ENCODE measurements around the gene ENO2.
A peak's percentile ranks its signal among the peaks of the same experiment; 100 is the strongest.

The ENO2 gene

DNA sequence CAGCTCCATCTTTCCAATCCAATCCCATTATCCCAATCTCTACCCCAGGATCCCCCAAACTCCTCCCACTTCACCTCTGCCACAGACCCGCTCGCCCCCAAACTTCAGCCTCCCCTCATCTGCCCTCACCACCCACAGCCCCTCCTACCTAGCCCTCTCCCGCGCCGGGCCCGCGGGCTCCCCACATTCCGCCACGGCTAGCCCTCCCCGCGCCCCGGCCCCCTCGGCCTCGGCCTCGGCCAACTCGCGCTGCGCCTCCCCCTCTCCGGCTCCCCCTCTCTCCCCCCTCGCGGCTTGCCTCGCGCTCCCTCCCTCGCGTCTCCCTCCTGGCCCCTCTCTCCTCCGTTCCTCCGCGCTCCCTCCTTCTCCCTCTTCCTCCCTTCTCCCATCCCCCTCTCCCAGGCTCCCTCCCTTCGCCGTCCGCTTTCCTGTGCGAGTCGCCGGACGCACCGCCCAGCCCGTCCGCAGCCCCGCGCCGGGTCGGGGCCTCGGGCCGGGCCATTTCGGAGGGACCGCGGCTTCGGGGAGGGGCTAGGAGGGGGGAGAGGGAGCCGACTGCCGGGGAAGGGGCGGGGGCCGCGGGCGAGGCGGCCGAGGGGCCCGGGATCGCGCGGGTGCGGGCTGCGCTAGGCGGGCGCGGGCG is 13.1 kb downstream of the ENO2 start, which contains the start of gene ATN1:
TSS of gene ATN1 (plus strand) at position 581 of the 643 bp plus-strand sequence. CDS start 6,043 bp downstream, outside the sequence.
- H3K27me3 ChIP-seq (ENCODE audit: control insufficient read depth in 3 of 3, insufficient read depth in 3 of 3, low read depth in 1 of 3, low read length in 3 of 3), result no peaks in the 10 kb centered on the region
- H2AFZ ChIP-seq (ENCODE audit: low read length), result peak within 1 kb of the TSS; percentile 87
- peak within 1 kb of the TSS; percentile 66 for H2AK5ac ChIP-seq (ENCODE audit: low read depth, low read length)
- no peak within 1 kb of the TSS for H3K14ac ChIP-seq (ENCODE audit: low read length)
- peak within 1 kb of the TSS; percentile 76 for H3K4me2 ChIP-seq (ENCODE audit: insufficient read depth, low read length, poor library complexity, severe bottlenecking)
- DNase-seq (ENCODE audit: low spot score), result peak; percentile 63
- H2BK120ac ChIP-seq (ENCODE audit: low read depth, low read length), result peak within 1 kb of the TSS; percentile 76
- WGBS, 2 donors (ENCODE audit: extremely low coverage in 2 of 2, insufficient read length in 2 of 2, insufficient replicate concordance in 1 of 2), result no CpG with 5 or more reads among the region's 66 CpGs
- no peak within 1 kb of the TSS for H4K91ac ChIP-seq (ENCODE audit: low read depth, low read length, poor library complexity)
- no peak within 1 kb of the TSS for H2BK15ac ChIP-seq (ENCODE audit: low read length)
- peak within 1 kb of the TSS; percentile 68 for H2BK5ac ChIP-seq (ENCODE audit: low read length)
- H3K4me1 ChIP-seq (ENCODE audit: control insufficient read depth in 2 of 2, insufficient read depth in 1 of 2, low read depth in 1 of 2, low read length in 2 of 2), result peaks cover 23 to 48% of the 10 kb centered on the region in 2 donors
- peak within 1 kb of the TSS; percentile 77 to 91 for H3K4me3 ChIP-seq (ENCODE audit: low read length in 2 of 2)
- H3K18ac ChIP-seq (ENCODE audit: low read length), result peak within 1 kb of the TSS; percentile 96
- H3K9me3 ChIP-seq (replicated peaks in 1 of 2; ENCODE audit: control insufficient read depth in 2 of 2, insufficient read depth in 1 of 2, low read depth in 1 of 2, low read length in 2 of 2), result no peaks in the 10 kb centered on the region
- peaks cover 5 to 37% of the 10 kb centered on the region in 2 donors for H3K36me3 ChIP-seq (replicated peaks in 1 of 2; ENCODE audit: control insufficient read depth in 2 of 2, insufficient read depth in 2 of 2, low read length in 2 of 2)
- H3K27ac ChIP-seq (replicated peaks; ENCODE audit: low read length), result peak within 1 kb of the TSS; percentile 96
- H2BK12ac ChIP-seq (ENCODE audit: low read length), result peak within 1 kb of the TSS; percentile 33
- no peaks in the 10 kb centered on the region for H3K79me1 ChIP-seq (ENCODE audit: low read depth, low read length)
- H3K23ac ChIP-seq (ENCODE audit: low read depth, low read length, poor library complexity), result peak within 1 kb of the TSS; percentile 37
- no peak within 1 kb of the TSS for H4K8ac ChIP-seq (ENCODE audit: low read depth, low read length)
- H3K9ac ChIP-seq (ENCODE audit: low read depth, low read length, poor library complexity), result peak within 1 kb of the TSS; percentile 92
- H3K4ac ChIP-seq (ENCODE audit: low read length), result no peak within 1 kb of the TSS

DNA sequence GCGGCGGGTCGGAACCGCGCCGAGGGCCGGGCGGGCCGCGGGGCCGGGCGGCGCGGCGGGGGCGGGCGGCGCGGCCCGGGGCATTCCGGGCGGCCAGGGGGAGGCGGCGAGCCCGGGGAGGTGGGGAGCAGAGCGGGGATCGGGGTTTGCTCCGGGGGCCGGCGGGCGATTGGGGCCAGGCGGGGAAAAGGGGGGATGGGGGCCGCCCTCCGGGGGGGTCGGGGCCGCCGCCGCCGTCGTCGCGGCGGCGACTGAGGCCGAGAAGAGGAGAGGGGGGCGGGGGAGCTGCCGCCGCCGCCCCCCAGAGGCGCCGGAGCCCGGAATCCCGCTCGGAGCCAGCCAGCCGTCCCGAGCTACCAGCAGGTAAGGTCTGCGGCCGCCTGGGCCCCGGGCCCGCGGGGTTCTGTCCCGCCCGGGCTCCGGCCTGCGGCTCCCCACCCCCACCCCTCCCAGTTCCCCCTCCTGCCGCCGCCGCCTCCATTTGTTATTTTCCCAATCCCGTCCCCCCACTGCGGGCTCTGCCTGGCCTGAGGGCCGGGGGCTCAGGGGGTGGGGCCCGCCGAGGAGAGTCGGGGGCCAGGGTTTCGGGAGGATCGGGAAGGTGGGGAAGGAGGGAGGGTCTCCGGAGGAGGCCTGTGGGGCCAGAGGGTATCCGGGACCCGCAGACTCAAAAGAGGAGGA is 13.8 kb downstream of the ENO2 start:
- Histone ChIP-seq H3K18ac (ENCODE audit: low read length) (peak overlapping the region; percentile 86), H2BK15ac (ENCODE audit: low read length) (no peak overlapping the region), H3K27me3 (ENCODE audit: control insufficient read depth in 3 of 3, insufficient read depth in 3 of 3, low read depth in 1 of 3, low read length in 3 of 3) (no peaks in the 10 kb centered on the region), H3K27ac (replicated peaks; ENCODE audit: low read length) (peak overlapping the region; percentile 81), H3K4ac (ENCODE audit: low read length) (no peak overlapping the region), H2BK5ac (ENCODE audit: low read length) (peak overlapping the region; percentile 68), H2AK5ac (ENCODE audit: low read depth, low read length) (peak overlapping the region; percentile 66), H3K79me1 (ENCODE audit: low read depth, low read length) (no peaks in the 10 kb centered on the region), H3K9ac (ENCODE audit: low read depth, low read length, poor library complexity) (peak overlapping the region; percentile 87), H3K4me3 (ENCODE audit: low read length in 2 of 2) (peak overlapping the region; percentile 77 to 91), H3K9me3 (replicated peaks in 1 of 2; ENCODE audit: control insufficient read depth in 2 of 2, insufficient read depth in 1 of 2, low read depth in 1 of 2, low read length in 2 of 2) (no peaks in the 10 kb centered on the region), H4K8ac (ENCODE audit: low read depth, low read length) (no peak overlapping the region), H3K14ac (ENCODE audit: low read length) (no peak overlapping the region), H3K23ac (ENCODE audit: low read depth, low read length, poor library complexity) (peak overlapping the region; percentile 32), H2BK12ac (ENCODE audit: low read length) (no peak overlapping the region), H4K91ac (ENCODE audit: low read depth, low read length, poor library complexity) (no peak overlapping the region), H2BK120ac (ENCODE audit: low read depth, low read length) (peak overlapping the region; percentile 76), H2AFZ (ENCODE audit: low read length) (no peak overlapping the region), H3K36me3 (replicated peaks in 1 of 2; ENCODE audit: control insufficient read depth in 2 of 2, insufficient read depth in 2 of 2, low read length in 2 of 2) (peaks cover 0 to 38% of the 10 kb centered on the region in 2 donors), H3K4me1 (ENCODE audit: control insufficient read depth in 2 of 2, insufficient read depth in 1 of 2, low read depth in 1 of 2, low read length in 2 of 2) (peaks cover 23 to 43% of the 10 kb centered on the region in 2 donors), H3K4me2 (ENCODE audit: insufficient read depth, low read length, poor library complexity, severe bottlenecking) (peak overlapping the region; percentile 76)
- no peak for DNase-seq (ENCODE audit: low spot score)
- WGBS, 2 donors (ENCODE audit: extremely low coverage in 2 of 2, insufficient read length in 2 of 2, insufficient replicate concordance in 1 of 2), result no CpG with 5 or more reads among the region's 79 CpGs

DNA sequence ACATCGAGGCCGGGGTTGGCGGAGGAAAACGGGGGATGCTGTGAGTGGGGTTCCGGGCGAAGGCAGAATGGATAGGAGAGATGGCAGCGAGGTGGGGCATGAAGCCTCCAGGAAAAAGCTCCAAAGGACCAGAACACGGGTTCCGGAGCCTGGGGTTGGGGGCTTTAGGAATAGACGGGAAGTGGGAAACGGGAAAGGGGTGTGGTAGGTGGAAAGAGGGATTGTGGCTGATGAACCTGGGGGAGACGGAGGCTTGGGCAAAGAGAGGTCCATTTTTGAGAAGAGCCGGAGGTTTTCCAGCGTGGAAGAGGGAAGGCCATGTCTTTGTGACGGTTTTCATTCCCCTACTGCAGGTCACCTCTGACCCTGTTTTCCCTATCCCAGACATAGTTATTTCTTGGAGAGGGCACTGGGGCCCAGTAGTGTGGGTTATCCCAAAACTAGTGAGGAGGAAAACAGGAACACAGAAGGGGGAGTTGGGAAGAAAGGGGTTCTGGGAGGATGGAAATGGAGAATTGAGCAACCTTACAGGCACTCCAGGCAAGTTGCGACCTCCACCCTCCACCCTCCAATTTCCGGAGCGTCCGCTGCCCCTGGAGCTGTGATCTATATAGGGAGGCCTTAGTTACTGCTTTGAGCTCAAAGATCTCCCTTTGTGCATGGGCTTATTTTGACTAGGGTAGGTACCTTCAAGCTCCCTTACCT is 14.5 kb downstream of the ENO2 start:
- Histone ChIP-seq H3K27ac (replicated peaks; ENCODE audit: low read length) (no peak overlapping the region), H4K8ac (ENCODE audit: low read depth, low read length) (no peak overlapping the region), H3K4me3 (ENCODE audit: low read length in 2 of 2) (peak overlapping the region; percentile 77 to 88), H3K14ac (ENCODE audit: low read length) (no peak overlapping the region), H2AK5ac (ENCODE audit: low read depth, low read length) (peak overlapping the region; percentile 66), H3K27me3 (ENCODE audit: control insufficient read depth in 3 of 3, insufficient read depth in 3 of 3, low read depth in 1 of 3, low read length in 3 of 3) (no peaks in the 10 kb centered on the region), H2BK15ac (ENCODE audit: low read length) (no peak overlapping the region), H3K79me1 (ENCODE audit: low read depth, low read length) (peaks cover 1% of the 10 kb centered on the region), H2BK120ac (ENCODE audit: low read depth, low read length) (peak overlapping the region; percentile 64), H2AFZ (ENCODE audit: low read length) (no peak overlapping the region), H3K4ac (ENCODE audit: low read length) (no peak overlapping the region), H3K4me1 (ENCODE audit: control insufficient read depth in 2 of 2, insufficient read depth in 1 of 2, low read depth in 1 of 2, low read length in 2 of 2) (peaks cover 21 to 36% of the 10 kb centered on the region in 2 donors), H4K91ac (ENCODE audit: low read depth, low read length, poor library complexity) (no peak overlapping the region), H2BK12ac (ENCODE audit: low read length) (no peak overlapping the region), H2BK5ac (ENCODE audit: low read length) (peak overlapping the region; percentile 55), H3K4me2 (ENCODE audit: insufficient read depth, low read length, poor library complexity, severe bottlenecking) (peak overlapping the region; percentile 76), H3K18ac (ENCODE audit: low read length) (peak overlapping the region; percentile 86), H3K23ac (ENCODE audit: low read depth, low read length, poor library complexity) (peak overlapping the region; percentile 32), H3K9me3 (replicated peaks in 1 of 2; ENCODE audit: control insufficient read depth in 2 of 2, insufficient read depth in 1 of 2, low read depth in 1 of 2, low read length in 2 of 2) (no peaks in the 10 kb centered on the region), H3K9ac (ENCODE audit: low read depth, low read length, poor library complexity) (peak overlapping the region; percentile 87), H3K36me3 (replicated peaks in 1 of 2; ENCODE audit: control insufficient read depth in 2 of 2, insufficient read depth in 2 of 2, low read length in 2 of 2) (peaks cover 4 to 40% of the 10 kb centered on the region in 2 donors)
- WGBS, 2 donors (ENCODE audit: extremely low coverage in 2 of 2, insufficient read length in 2 of 2, insufficient replicate concordance in 1 of 2), result no CpG with 5 or more reads among the region's 19 CpGs
- DNase-seq (ENCODE audit: low spot score), result no peak
